ENCODE data around the gene USP48.

DNA sequence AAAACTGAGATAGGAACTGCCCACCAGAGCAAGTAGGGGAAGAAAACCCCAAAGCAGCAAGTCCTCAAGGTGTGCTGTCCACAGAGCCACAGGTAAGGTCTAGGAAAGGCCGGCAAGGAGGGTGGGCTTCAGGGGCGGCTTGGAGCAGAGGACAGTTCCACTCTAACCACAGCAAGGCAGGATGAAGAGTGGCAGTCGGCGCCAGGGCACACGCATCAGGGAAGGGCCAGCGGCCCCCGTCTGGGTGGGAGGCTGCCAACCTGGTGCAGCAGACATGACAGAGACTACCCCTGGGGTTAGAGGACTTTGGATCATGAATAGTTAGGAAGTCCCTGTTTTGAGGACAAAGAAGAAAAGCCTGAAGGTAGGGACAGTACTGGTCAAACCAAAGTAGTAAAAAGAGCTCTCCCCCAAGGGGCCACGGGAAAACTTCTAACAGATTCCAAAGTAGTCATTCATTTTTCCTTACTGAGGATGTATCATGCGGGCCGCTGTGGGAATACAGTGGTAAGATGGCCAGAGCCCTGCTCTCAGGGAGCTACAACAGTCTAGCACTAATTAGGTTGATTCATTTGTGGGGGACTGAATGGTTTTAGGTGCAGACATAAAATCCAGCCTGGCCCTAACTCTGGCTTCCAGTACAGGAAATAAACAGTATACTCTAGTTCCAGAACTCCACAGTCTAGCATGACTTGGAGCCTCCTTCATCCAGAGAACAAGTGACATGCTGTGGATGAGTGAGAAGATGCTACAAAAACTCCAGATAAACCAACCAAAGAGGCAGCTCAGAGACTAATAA lies 110.3 kb downstream of the USP48 start:
- TF ChIP-seq, protein P1, sequence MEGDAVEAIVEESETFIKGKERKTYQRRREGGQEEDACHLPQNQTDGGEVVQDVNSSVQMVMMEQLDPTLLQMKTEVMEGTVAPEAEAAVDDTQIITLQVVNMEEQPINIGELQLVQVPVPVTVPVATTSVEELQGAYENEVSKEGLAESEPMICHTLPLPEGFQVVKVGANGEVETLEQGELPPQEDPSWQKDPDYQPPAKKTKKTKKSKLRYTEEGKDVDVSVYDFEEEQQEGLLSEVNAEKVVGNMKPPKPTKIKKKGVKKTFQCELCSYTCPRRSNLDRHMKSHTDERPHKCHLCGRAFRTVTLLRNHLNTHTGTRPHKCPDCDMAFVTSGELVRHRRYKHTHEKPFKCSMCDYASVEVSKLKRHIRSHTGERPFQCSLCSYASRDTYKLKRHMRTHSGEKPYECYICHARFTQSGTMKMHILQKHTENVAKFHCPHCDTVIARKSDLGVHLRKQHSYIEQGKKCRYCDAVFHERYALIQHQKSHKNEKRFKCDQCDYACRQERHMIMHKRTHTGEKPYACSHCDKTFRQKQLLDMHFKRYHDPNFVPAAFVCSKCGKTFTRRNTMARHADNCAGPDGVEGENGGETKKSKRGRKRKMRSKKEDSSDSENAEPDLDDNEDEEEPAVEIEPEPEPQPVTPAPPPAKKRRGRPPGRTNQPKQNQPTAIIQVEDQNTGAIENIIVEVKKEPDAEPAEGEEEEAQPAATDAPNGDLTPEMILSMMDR (IDR thresholded peaks at IDR 0.05): no peak
- no peak for TF ChIP-seq POLR2A (IDR thresholded peaks at IDR 0.05)
